ENCODE results near the gene AQP3.
"Not testable (repeated sequence)": the region's sequence is repeated elsewhere in the genome, so short reads cannot be mapped to it uniquely, and the experiment has no call there.

AQP3 gene

DNA sequence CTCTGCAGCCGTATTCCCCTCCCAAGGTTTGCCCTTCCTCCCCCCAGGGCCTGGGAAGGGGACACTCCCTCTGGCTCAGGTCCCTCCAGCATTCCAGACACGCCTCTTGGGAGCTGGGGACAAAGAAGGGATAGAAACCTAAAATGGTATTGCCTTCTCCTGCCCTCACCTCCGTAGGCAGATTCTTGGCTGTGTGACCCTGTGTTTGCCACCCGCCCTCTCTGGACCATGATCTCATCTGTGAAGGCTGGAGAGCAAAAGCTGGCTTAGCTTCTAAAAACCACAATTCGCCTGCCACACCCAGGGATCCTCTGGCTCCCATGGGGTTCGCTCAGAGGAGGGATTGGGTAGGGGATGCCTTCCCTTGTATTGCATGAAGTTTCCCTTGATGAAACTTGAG, 7.7 kb downstream of the AQP3 start:
- no peak for DNase-seq

DNA sequence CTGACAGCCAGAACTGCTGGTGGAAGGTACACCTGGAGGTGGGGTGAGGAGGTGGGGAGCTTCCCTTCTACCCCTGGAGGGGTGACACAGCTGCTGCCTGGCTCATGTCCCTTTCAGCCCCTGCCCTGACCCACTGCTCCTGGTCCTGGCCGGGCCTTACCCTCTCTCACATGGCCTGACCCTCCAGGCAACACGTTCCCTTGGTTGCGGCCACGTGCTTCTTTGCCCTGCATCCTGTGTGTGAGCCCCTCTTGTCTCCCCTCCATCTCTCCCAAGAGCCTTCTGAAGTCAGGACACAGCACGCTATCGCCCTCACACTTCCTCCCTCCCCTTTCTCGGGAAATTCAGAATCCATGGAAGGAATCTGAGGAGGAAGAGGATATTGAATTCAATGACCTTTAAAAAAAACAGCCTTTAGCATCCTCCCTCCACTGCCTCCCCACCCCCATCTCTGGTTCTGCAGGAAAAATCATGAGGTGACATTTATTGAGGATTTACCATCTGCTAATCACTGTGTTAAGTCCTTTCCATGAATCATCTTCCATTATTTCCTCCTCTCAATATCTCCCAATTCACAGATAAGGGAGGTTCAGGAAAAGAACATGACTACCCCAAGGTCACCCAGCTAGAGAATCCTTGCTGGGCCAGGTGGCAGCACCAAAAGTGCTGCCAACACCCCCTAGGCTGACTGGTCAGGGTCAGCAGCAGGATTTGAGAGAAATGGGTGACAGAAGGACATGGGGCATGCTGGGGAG, 8.3 kb downstream of the AQP3 start:
- DNase-seq: no peak

DNA sequence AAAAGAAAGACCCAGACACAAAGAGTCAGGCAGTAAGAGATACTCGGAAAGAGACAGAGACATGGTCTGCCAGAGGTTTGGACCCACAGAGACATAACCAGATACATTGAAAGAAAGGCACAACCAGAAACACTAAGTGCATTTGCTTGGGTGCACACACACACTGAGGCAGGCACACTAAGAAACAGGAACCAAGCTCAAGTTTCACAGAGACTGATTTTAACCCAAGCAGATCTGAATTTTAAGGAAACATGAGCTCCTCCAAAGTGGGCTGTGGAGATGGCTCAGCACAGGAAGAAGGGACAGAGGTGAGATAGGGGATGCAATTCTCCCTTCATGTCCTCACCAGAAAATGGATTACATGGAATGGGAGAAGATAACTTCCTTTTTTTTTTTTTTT, 9.5 kb downstream of the AQP3 start:
- DNase-seq: no peak

DNA sequence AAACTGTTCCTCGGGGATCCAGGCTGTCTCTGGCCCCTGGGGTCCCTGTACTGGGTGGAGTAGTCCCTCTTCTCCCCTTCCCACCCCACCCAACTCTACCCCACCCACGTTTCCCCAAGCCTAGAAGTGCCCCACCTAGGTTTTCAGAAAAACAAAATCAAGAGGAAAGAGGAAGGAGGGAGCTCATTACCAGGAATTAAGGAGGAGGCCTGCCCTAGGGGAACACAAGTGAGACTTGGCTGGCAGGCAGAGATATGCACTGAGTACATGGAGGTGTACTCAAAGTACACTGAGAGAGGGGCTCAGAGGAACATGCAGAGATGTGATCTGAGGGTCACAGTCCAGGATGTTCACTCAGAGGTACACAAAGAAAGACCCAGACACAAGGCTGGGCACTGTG, 10.2 kb downstream of the AQP3 start:
- DNase-seq: no peak

DNA sequence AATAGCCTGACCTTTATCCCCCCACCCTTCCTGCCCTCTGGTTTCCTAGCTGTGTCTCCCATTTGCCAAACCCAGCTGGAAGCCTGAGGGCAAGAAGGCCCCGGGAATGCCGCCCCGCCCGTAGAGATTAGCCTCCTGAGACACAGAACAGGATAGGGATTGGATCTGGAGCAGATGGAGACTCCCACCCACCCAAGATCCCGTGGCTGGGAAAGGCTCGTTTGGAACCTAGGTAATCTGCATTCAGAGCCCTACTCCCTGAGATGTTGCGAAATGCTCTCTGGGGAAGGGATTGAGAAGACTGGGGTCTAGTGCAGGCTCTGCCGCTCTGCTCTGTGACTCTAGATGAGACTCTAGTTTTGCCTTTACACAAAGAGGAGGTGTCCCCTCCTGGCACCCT, 10.9 kb downstream of the AQP3 start:
- no peak for DNase-seq

DNA sequence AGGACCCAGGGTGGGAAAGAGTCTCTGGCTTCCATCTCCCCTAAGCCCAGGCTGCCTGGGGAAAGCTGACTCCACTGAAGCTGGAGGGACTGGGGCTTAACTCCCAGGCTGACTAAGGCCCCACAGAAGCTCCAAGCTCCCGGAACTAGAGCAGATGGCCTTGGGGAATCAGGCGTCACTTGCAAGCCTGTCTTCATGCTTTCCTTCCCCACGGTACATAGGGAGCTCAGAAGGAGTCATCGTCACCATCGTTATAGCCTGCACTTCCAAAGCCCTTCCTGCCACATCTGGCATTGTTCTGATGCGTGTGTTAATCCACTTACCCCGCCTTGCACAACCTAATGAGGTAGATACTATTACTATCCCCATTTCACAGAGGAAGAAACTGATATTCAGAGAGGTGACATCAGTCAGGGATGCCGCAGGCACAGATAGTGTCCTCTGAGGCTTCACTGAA, 11.5 kb downstream of the AQP3 start:
- no peak for DNase-seq

DNA sequence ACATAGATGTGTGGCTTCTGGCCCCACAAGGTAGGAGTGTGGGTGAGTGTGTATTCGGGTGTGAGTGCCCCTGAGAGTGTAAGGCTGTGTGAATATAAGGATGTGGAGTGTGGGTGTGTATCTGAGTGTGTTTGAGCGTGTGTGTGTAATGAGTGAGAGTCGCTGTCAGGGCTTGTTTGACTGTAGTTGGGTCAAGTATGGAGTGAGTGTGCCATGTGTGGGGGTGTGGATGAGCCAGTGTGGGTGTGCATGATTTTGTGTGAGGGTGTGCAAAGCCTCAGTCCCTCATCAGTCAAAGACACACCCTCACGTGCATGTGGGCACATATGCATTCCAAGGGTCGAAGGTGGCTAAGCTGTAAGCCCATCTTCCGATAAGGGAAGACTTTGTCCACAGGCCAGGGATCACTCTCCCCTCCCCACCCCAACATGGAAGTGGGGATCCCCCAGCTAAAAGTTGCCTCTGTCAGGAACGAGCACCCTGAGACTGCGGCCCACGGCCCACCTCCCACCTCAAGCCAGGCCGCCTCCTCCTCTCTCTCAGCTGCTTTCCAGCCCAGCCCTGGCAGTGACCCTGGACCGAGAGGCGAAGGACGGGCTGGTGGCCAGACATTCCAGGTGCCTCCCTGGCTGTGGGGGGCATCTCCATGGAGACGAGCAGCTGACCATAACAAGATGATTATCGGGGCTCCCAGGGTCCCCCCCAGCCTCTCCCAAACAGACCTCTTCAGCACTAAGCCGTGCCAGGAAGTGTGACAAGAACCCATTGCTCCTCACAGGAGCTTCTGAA, 12.9 kb downstream of the AQP3 start:
- no peak for DNase-seq

DNA sequence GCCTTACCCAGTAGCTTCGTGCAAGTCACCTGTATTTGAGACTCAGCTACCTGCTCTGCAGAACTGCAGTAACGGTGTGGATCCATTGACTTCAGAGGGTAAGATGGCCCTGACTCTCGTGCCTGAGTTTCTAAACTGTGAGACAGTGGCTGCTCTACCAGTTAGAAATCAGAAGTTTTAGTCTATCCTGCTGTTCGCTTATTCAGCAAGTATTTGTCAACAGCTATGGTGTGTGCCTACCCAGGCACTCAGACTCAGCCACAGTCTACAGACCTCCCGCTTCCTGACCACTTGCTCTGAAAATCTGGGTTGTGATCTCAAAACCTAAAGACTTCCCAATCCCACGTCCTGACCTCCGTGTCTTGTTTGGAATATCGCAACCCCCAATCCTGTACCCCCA, 13.5 kb downstream of the AQP3 start:
- DNase-seq: no peak

DNA sequence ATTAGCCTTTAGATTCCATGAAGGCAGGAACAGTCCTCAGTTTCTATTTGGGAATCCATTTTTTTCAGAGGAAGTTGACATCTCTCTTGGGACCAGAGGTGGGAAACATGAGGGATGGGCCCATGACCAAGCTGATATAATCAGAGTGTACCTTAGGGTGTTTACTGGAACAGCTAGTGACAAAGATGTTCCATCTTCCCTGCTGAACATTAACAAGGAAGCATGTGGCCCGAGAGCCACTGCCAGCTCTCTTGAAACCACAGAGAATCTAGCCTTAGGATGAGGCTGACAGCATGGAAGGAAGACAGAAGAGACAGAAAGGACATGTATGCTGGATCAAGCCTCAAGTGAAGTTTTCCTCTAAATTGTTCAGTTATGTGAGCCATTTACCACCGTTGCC, 16.0 kb downstream of the AQP3 start:
- no peak for DNase-seq

DNA sequence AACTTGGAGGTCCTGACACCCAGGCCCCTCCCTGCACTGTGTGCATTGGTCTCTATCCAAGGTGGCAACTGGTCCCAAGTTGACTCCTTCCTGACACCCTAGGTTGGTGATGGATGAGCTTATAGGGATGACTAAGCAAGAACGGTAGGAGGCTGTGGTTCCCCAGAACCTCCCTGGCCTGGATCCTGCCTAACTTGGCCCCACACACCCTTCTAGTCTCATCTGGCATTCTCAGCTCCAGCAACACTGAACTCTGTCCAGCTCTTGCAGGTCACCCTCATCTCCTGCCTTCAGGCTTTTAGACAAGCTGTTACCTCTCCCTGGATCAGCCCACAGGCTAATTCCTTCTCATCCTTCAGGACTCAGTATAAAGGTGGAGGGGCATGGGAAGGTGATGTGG, 16.5 kb downstream of the AQP3 start:
- DNase-seq: no peak

DNA sequence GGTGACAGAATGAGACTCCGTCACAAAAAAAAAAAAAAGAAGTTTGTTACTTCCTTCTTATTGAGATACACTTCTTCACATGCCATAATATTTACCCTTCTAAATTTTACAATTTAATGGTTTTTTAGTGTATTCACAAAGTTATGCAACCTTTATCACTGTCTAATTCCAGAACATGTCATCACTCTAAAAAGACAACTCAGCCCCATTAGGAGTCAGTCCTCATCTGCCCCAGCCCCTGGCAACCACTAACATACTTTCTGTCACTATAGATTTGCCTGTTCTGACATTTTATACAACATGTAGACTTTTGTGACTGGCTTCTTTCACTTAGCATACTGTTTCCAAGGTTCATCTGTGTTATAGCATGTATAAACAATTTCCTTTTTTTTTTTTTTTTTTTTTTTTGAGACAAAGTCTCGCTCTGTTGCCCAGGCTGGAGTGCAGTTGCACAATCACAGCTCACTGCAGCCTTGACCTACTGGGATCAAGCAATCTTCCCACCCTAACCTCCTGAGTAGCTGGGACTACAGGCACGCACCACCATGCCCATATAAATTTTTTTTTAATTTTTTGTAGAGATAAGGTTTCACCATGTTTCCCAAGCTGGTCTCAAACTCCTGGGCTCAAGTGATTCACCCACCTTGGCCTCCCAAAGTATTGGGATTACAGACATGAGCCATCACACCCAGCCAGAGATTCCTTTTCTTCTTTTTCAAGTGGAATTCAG, 18.0 kb downstream of the AQP3 start:
- no peak for DNase-seq

DNA sequence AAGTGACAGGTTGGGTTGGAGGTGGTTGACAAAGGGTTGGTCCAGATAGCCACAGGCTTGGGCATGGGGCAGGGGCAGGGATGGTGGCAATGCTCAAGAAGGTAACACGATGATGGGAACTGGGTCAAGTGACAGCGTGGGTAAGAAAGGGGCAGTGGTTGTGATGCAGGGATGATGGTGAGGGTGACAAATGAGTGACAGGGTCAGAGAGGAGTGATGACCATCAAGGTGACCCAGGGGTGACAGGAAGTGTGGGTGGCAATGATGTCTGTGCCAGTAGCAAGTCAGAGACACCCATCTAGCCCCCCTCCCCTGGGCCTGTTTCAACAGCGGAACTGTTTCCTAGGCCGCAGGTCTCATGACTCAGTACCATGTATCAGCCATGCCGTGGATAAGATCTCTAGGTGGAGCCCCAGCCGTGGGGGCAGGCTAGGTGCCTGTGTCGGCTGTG, 20.5 kb downstream of the AQP3 start:
- DNase-seq: no peak

DNA sequence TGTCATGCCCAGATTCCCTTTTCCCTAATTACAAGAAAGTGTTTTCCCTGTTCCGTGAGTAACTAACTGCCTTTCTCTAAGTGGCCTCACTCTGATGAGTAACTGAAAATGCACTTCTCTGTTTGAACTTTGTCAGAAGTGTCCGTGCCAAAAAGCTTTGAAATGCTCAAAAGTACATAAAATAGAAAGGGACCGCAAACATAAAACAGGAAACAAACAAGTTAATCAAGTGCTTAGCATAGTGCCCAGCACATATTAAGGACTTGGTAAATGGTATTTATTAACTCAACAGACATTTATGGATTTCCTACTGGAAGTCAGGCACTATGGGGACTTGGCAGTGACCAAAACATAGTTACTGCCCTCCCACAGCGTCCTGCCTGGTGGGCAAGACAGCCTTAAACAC, 22.3 kb downstream of the AQP3 start:
- no peak for DNase-seq

DNA sequence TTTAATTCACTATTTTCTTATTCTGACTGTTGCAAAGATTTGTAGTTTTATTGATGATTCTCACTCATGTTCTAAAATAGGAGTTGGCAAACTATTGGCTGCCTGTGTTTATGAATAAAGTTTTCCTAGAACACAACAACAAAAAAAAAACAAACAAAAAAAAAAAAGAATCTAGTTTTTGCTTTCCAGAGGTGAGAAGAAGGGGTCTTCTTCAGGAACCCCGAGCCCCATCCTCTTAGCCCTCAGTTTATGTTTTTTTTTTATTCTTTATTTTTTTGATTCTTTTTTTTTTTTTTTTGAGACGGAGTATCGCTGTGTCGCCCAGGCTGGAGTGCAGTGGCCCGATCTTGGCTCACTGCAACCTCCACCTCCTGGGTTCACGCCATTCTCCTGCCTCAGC, 22.9 kb downstream of the AQP3 start:
- not testable (repeated sequence) for DNase-seq

DNA sequence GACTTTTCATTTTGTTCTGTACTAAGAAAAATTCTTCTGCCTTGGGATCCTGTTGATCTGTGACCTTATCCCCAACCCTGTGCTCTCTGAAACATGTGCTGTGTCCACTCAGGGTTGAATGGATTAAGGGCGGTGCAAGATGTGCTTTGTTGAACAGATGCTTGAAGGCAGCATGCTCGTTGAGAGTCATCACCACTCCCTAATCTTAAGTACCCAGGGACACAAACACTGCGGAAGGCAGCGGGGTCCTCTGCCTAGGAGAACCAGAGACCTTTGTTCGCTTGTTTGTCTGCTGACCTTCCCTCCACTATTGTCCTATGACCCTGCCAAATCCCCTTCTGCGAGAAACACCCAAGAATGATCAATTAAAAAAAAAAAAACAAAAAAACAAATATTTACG, 23.4 kb downstream of the AQP3 start:
- not testable (repeated sequence) for DNase-seq

DNA sequence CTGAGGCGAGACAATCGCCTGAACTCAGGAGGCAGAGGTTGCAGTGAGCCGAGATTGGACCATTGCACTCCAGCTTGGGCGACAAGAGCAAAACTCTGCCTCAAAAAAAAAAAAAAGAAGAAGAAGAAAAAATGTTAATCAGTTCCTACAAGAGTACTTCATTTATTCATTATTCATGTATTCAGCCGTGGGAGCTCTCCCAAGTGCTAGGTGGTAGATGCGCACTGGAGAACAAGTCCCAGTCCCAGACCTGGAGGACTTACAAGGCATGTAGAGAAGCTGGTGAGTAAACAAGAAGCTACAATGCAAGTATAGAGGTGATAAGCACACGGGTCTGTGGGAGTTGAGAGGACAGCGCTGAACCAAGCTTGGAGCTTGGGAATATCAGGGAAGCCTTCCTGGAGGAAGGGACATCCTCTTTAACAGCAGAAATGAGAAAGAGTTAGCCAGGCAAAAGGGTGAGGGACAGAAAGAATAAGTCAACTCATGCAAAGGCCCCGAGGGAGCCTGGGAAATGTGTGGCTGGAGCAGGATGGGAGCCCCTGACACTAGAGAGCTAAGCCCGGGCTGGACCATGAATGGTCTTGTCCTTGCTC, 27.6 kb downstream of the AQP3 start:
- DNase-seq: no peak

DNA sequence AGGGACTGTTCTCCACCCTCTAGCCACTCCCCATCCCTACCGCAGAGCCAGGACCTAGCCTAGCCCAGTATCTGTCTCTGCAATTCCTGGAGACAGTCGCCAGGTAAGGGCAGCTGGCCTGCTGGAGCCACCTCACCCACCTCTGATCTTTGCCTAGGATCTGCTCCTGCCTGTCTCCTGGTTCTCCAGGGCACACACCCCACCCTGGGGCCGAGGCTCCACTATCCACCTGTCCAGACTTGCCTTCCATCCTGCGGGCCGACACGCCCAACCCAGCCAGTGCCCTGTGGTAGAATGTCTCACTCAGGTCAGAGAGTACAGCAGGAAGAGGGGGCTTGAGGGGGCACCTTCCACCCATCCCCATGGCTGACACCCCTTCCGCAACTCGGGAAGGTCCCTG, 29.3 kb downstream of the AQP3 start:
- no peak for DNase-seq

DNA sequence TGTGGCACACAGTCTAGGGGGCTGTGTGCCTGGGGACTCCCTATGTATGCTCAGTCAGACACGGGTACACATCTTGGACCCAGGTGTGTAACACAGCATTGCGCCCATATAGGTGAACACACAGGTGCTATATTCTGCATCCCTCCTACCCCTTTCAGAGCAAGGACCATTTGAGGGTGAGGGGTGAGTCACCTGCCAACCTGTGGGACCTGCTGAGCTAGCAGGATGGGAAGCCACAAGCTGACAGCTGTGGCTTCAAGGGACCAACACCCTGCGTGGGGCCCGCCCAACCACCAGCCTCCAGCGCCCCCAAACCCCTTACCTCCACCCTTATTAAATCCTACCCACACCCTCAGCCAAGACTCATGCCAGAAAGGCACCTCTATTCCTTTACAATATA, 30.4 kb downstream of the AQP3 start:
- DNase-seq: no peak

DNA sequence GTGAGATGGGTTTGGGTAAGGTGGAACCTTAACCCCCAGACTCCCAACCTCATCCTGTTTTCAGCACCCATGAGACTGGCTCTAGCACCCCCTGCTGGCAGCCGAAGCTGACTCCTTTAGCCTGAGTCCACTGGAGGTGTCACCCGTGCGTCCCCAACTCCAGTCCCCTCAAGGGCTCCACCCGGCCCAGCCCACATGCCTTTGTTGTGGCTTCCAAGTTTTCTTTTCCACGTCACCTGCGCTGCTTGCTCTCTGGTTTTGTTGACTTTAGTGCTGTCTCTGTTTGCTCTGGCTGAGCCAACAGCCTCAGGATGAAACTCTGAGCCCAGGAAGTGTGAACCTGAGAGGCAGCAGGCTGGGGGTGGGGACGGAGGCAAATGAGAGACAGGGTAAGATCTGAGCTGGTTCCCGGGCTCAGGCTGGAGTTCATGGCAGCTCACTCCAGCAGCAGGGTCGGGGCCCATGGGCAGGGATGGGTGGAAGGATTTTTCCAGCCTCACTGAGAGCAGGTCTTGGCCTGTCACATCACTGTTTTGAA, 31.8 kb downstream of the AQP3 start:
- DNase-seq: peak; percentile 23

DNA sequence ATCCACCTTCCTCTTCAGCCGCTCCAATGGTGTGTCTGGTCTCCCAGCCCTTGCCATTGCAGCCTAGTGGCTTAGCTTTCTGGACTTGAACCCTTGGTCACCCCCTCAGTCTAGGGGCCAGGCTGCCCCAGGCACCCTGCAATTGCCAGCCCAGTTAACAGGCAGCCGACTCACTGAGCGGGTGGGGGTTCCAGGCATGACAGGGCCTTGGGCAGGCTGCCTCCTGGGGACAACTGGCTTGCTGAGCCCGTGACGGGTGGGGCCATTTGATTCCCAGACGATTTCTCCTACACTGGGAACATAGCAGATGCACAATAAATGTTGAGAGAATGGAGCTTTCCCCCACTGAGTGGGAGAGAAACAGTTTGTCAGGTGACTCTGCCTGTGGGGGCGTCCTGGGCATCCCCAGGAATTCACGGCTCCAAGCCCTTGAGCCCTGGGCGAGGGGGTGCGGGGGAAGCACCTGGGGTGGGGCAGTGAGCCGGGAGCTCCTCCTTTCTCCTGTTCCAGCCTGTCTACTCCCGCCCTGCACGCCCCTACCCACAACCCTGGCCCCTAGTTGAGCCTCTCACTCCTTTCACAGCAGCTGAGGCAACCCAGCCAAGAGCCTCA, 32.4 kb downstream of the AQP3 start:
- no peak for DNase-seq

DNA sequence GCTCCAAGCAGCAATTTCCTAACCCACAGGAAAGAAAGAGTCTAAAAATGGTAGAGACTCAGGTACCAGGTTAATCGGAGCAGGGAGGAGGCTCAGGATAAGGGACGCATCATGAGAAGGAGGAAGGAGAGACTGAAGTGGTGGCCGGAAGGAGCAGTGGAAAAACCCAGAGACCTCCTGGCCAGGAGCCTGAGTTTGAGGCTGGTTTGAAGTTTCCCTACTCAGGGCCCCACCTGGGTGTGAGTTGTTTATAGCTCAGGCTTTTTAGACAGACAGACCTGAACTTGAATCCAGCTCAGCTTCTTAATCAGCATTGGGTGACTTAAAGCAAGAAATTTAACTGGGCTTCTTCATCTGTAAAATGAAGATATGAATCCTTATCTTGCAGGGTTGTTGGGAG, 33.1 kb downstream of the AQP3 start:
- no peak for DNase-seq

DNA sequence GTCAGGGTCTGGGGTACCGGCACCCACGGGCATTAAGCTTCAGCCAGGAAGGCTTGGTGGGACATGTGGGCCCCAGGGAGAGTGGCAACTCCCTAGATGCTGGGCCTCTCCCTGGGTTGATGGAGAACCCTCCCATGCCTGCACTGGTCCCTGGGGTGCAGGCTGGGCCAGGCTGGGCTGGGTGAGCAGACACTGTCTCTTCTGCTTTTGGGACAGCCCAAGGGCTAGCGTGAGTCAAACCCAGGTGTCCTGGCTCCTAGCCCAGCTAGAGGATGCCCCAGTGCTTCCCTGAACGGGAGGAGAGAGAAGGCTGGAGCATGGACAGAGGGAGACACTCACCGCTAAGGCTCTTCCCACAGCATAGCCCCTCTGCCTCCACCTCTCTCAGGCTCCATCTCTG, 39.3 kb downstream of the AQP3 start:
- DNase-seq: no peak

DNA sequence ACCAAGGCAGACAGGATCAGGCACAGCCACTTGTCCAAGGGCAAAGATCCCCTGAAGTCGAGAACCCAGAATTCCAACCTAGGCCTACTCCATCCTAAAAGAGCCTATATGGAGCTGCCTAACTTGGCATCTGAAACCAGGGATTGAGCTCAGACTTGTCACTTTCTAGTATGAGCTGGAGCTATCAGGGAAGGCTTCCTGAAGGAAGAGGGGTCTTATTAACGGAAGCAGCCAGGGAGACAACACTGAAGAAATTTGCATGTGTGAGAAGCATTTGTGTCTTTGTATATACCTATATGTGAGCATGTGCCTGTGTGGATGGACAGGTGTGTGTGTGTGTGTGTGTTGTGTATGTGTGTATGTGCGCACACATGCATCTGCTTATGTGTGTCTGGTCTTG, 40.3 kb downstream of the AQP3 start:
- DNase-seq: no peak

Measured in NCI-H1092 treated with DMSO at 0.1 percent for 48 hours (cell line).